8988T (cell line): ENCODE results near the gene MPHOSPH9.
A peak's percentile ranks its signal among the peaks of the same experiment; 100 is the strongest.

ENCODE experiments used
- DNase-seq: peaks from one replicate; pipeline ENCODE4 v3.0.0; 2011

MPHOSPH9 gene

DNA sequence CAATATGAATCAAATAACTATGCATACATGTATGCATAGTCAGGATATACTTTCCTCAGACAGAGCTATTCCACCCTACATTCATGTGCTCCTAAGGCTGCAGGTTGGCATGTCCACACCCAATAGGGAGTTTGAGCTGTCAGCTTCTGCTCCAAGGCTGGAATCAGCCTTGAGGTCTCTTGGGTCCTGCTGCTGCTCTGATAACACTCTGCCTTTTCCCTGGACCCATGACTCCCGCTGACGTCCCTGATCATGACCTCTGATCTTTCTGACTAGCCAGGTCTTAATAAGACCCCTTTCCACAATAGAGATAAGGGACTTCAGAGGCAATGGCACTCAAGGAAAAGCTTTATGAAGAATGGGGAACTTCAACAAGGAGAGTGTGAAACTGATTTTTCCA lies 87.7 kb downstream of the MPHOSPH9 start:
- no peak for DNase-seq

DNA sequence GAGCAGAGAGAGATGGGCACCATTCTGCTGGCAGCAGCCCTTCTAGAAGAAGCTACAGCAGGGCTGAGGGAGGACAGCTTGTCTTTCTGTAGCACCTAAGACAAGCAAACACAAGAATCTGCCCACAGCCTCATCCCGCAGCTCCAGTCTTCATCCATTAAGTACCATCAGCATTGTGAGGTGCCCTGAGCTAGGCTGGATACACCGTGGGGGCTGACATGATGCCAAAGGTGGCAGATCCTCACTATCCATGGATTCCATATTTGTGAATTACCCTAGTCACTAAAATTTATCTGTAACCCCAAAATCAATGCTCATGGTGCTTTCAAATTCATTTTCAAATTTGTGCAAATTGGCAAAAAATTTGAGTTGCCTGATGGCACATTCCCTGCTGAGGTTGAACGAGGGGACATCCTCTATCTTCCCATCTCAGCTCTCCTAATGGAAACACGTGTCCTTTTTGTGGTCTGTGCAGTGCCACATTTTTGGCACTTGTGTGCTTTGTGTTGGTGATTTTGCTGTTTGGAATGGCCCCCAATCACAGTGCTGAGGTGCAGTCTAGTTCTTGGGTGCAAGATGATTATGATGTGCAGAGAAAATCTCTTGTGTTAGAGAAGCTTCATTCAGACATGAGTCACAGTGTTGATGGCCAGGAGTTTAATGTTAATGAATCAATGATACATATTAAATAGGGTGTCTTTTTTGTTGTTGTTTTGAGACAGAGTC lies 89.0 kb downstream of the MPHOSPH9 start:
- no peak for DNase-seq

DNA sequence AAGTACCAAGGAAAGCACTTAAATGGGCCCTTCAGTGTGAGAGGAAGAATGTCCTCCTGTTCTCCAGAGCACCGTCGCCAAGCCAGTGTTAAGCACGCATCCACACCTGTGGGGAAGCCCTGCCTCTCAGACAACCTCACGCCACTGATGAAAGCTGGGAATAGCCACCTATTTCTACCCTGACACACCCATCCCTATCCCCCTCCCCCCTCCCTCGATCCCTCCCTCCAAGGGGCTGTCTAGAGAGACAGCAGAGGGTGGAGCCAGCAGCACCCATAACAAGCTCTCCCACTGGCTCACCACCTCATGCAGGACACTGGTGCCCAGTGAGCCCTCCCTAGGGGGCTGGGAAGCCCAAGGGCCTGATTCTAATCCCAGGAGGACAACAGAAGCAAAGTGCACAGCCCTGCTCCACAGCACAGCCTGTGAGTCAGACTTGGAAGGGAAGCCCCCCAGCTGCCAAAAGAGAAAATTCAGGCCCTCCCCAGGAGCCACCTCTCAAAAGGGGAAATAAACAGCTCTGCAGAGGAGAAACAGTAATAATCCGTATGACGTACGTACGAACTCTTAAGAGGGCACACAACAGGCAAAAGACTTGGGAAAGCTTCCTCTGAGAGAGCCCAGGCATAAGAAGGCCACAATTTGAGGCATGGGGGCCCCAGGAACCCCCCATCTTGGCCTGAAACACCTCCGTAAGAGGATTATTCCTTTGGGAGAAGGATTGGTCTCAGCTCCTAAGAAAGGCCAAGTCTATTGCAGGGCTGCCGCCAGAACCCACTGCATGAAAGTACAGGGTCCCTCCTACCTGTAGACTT lies 89.8 kb downstream of the MPHOSPH9 start:
- no peak for DNase-seq

DNA sequence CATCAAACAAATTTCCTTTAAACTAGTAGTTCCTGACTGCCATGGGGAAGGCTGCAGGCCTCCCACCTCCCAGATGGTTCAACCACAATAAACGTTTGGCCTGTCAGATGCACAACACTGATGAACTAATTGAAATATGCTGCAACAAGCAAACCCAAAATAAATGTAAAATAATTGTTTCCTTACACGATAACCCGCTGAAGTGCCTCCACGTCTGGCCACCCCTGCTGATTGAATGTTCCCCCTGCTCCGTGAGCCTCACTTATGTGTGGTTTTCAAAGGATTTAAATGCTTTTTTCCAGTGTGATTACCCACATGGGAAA lies 90.5 kb downstream of the MPHOSPH9 start:
- DNase-seq: no peak

DNA sequence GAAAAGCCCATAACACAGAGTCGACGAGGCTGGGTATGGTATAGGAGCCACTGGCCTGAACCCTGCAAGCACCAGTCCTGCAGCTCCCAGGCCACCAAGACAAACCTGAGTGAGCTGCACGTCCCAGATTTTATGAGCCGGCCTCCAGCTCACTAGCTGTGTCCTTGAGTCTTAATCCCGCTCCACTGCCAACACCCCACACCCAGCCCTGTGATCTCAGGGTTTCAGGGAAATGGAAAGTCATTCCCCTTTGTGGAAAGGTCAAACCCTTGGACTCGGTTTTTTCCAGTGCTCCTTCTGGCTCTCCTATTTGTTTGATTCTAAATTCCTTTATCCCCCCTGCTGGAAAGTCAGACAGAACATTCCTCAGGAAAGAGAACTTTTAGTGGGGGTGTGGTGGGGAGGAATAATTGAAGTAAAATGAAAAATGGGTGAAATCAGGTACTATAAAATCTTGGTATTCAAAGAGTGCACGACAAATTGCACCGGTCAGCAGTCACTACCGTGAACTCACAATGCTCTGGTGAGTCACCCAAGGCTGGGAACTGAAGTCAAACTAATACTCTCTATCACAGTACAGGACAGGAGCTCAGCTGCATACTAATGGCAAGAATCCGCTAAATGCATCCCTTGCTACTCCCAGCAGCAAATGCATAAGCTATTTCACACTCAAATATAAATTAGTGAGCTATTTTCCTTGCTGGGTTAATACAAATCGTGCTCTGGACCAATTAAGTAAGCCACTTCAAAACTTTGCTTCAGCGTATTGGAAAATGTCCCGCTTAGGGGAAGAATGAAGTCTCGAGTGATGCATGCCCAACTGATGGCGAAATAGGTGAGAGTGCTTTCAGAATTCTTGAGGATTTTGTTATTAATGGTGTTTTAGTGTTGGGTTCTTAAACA lies 91.1 kb downstream of the MPHOSPH9 start:
- DNase-seq: no peak

DNA sequence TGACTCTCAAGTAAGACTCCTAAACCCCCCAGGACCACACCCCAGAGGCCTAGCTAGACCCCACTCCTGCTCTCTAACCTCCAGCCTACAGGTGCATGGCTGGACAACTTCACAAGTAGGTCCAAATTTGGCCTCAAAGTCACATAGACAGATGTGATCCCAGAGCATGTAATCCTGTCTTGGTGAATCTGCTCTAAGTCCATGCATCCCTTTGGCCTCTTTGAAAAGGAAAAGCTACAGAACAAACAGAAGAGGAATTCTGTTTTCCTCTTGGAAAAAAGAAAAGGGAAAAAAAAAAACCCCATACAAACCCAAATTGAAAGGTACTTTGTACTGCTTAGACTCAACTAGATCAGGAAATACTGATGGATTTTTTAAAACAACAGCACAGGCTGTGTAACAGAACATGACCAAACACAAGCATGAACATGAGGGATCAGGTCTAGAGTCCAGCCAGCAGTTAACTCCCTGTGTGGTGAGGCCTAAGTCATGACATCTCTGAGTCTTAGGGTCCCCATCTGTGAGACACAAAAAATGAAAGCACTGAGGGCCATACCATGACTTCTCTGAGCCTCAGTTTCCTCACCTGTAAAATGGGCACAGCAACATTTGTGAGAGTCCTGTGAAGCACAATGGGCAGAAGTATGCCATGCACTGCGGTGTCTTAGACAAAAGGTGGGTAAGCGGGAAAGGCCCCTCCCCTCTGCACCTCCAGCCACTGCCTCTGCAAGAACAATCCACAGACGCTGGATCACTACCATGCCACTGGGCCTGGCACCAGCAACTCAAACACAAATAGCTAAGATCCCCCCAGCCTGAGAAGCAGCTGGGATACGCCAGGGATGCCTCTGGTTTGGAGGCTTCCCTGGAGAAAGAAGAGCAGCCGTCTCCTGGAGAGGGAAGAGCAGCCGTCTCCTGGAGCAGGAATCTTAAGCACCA lies 92.0 kb downstream of the MPHOSPH9 start:
- no peak for DNase-seq

DNA sequence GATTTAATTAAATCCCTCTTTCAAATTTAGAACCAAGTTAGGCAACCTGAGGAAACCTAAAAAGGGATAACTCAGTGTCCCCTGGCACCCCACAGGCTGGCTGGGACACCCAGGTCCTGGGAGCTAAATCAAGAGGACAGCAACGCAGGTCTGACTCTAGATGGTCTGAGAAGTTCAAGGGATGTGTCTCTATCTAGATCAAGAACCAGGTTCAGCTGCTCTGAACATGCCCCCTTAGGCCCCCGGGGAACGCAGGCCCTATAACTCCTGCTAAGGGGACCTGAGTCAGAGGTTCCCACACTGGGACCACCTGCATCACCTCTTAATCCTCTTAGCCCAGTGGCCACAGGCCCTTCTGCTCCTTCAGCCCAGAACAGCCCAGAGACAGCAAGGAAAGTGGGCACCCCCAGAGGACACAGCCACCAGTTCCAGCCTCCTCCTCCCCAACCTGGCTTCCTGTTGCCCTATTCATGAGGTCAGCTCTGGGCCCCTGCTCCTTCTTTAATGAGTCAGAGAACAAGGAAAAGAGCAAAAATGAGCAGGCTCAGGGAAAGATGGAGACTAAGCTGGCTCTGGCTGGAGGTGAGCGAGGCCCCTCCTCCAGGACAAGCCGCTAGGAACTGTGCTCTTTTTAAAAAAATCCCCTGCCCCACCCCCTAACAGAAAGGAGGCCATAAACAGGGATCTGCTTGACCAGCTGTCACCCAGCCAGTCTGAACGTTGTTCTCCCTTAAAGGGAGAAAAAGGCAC lies 92.8 kb downstream of the MPHOSPH9 start:
- no peak for DNase-seq

DNA sequence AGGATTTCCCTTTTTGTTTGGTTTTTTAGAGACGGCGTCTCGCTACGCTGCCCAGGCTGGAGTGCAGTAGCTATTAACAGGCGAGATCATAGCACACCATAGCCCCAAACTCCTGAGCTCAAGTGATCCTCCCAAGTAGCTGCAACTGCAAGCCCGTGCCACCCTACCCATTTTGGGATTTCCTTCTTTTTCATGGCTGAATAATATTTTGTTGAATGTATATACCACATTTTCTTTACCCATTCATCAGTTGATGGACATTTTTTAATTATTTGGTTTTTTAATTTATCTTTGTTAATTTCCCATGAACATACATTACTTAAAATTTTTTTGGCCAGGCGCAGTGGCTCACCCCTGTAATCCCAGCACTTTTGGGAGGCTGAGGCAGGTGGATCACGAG lies 97.3 kb downstream of the MPHOSPH9 start:
- DNase-seq: no peak

DNA sequence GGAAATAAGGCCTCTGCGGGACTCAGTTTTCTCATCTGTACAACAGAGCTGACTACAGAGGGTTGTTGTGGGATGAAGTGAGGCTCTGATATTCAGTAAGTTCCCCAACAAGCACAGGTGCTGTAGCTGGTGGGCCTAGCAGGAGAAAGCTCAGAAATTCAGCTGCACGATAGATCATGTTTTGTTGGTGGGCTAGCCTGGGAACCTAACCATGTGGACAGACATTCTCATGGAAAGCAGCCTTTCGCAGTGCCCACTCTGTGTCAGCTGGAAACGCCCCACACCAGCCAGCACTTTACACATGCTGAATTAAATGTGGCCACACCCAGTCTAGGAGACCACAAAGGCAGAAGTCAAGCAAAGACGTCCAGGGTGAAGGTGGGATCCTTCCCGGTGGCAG lies 98.1 kb downstream of the MPHOSPH9 start:
- no peak for DNase-seq

DNA sequence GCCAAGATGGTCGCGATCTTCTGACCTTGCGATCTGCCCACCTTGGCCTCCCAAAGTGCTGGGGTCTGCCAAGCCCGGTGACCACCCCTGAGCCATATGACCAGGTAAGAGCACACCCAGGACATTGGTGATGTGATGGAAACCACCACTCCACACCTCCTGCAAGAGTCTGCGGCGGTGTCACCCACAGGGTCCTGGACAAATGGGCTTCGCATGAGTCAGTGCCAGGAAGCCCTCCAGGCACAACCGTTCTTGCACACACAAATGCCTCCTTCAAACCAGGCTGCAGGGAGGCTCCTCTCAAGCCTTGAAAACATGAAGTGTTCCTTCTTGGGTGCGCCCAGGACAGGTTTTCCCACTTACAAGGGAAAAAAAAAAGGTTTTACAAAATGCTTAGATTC lies 98.7 kb downstream of the MPHOSPH9 start:
- DNase-seq: no peak

DNA sequence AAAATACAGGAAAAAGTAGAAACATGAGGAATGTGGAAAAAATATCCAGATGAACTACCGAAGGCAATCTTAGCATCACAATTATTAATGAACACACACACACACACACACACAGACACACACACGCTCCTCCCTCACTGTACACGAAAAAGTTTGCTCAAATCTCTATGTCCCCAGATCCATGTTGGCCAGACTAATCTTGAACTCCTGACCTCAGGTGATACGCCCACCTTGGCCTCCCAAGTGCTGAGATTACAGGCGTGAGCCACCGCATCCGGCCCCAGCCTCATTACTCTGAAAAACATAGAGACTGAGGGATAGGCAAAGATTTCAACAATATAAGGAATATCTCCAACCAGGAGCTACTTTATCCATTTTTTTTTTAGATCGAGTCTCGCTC lies 99.2 kb downstream of the MPHOSPH9 start:
- no peak for DNase-seq

DNA sequence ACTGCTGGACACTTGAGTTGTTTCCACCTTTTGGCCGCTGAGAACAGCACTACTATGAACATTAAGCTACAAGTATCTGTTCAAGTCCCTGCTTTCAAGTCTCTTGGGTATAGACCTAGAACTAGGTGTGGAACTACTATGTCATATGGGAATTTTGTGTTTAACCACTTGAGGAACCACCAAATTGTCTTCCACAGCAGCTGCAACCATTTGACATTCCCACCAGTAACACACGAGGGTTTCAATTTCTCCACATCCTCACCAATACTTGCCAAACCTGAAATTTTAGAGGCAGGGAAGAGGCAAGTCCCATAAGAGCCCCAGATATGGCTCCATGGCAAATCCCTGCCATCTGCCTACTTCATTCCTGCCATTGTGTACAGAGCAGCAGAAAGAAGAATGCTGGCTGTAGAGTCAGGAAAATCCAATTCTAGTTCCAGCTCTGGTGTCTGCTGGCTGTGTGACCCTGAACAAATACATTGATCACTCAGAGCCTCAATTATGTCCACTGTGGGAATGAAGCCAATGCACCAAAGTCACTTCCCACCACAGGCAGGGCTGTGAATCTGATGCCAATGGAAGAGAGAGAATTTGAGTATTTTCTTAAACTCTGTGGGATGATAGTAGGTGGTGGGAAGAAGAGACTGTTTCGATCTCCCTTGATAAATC lies 99.9 kb downstream of the MPHOSPH9 start:
- no peak for DNase-seq

DNA sequence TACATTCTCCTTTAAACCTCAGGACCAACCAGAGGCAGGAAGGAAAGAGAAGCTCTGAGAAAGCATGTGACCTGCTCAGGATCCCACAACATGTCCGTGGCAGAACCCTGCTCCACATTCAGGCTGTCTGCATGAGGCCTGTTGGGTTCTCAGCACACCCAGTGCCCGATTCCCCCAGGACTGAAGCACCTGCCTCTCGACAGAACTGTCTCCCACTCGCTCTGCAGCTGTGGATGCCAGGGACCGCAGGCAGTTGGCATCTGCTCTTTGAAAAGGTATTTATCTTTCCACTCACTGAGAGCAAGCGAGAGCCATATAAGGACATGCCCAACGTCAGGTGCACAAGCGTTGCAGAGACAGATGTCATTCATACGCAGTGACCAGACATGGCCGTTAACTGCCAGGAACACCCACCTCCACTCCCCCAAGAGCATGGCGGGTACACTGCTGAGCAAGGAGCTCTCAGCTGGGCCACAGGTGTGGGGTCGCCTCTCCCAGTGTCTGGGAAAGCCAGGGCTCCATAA lies 101.0 kb downstream of the MPHOSPH9 start:
- DNase-seq: no peak

DNA sequence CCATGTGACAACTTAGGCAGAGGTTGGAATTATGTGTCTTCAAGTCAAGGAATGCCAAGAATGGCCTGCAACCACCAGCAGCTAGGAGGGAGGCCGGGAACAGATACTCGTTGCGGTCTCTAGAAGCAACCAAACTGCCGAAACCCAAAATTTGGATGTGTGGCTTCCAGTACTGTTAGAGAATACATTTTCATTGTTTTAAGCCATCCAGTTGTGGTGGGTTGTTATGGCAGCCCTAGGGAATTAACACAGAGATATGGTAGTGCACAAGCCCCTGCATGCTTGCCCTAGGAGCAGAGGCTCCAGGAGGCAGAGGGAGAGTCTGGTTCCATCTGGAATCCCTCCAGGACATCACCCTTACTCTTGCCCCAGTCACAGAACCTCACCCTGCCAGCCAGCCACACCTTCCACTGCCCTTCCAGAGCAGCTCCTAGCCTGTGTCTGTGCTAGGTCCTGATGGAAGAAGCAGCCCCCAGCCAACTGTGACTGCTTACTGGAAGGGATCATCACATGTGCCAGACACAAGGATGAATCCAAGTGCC lies 101.6 kb downstream of the MPHOSPH9 start:
- DNase-seq: no peak

DNA sequence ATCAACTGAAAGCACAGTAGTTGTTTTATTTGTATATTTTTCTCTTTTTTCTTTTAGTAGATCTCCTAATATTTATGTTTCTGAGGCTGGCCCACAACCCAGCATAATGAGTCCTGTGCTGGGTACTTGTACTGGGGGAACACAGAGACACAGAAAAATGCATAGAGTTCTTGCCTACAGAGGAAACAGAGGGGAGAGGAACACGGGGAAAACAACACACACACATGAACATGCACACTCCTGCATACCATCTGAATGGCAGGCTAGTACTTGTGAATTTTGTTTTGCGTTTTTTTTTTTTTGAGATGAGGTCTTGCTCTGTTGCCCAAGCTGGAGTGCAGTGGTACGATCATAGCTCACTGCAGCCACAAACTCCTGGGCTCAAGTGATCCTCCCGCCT lies 103.3 kb downstream of the MPHOSPH9 start:
- DNase-seq: no peak

DNA sequence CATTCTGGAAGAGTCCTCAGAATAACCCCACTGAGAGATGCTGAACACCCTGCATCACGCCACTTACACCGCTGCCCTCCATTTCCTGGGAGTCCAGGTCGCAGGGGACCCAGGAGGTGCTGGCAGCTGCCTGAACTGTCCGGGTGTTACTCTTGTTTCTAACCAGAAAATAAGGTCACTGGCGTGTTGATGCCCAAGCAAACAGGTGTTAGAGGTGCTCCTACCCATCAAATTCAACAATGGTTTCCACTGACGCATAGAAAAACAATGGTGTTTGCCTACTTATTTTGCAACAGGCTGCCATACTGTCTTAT lies 105.8 kb downstream of the MPHOSPH9 start:
- DNase-seq: no peak

DNA sequence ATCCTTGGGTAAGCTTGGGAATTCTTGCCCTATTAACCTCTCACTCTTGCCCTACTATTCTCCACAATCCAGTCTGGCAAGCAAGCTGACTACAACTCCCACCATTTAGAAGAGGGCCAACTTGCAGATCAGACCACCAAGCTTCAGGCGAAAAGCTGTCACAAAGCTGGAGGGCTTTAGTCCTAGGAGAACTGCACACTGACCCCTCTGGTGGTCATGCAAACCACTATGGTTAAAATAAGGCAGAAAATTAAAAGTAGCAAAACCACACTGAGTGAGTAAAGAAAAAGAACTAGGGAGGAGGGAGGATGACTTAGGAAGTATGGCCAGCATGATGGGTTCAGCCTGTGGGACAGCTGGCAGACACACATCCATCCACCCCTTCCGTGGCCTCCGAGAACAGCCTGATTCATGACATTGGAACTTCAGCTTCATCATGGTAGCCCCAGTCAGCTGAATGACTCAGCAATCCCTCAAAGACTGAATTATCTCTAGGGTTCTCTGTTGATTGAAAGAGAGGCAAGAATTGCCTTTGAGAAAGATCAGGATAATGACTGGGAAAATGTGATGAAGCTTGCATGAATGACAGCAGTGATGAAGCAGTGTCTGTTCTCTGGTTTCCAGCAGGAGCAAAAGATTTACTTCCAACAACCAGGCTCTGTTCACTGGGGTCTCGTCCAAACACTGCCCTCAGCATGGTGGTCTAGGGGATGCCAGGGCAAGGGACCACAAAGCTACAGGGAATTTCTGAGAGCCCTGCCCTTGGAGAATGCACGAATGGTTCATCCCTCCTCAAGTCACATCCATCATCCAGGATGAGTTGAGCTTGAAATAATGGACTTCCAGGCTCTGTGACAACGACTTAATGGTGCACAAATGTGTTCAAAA lies 106.4 kb downstream of the MPHOSPH9 start:
- DNase-seq: peak; percentile 75

DNA sequence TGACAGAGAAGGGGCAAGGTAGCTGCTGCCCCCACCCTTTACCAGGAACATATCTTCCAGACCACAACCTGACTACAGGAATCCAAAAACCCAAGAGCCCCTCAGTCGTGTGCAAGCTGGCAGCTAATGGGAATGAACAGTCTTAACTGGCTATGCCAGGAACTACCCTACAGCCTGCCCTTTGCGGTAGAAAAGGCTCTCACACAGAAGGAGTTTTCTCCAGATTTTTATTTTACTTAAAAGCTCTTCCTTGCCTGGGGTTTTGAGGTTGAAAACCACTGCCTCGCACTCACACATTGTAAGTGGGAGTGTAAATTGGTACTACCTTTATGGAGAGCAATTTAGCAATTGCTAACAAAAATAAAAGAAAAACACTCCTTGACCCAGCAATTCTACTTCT lies 110.3 kb downstream of the MPHOSPH9 start:
- no peak for DNase-seq

DNA sequence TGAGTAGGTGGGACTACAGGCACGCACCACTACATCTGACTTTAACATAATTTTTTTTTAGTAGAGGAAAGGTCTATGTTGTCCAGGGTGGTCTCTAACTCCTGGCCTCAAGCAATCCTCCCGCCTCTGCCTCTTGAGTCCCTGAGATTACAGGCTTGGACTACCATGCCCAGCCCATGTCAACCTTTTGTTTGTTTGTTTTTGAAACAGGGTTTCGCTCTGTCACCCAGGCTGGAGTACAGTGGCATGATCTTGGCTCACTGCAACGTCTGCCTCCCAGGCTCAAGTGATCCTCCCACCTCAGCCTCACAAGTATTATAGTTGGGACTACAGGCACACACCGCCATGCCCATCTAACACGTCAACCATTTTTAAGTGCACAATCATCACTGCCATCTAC lies 111.3 kb downstream of the MPHOSPH9 start:
- DNase-seq: no peak
